GM12878 (cell line): ENCODE results near the gene NUP93. TPM values are rescaled to one million over a fixed set of nuclear protein-coding genes. Genes with fewer than 3 reads are reported as not detected.

Experiments used
- ATAC-seq: fragments of 200-7000 bp; cut with Tn5 transposase; 3 replicates; pipeline ENCODE4 v1.9.1; 2020; ENCODE audit warnings: mild to moderate bottlenecking, moderate library complexity
- BruUV-seq: library from RNA; stranded (reverse); fragments of 400-500 nt; replicated peaks from 2 replicates; lab custom pipeline; 2021; lab: Mats Ljungman, UMichigan
- CTCF ChIA-PET: fragments of 300-600 bp; sonication (Branson Sonifier 250); formaldehyde crosslinking; extraction: SDS; loops from one replicate; lab custom pipeline; 2021; ENCODE audit warnings: inconsistent platforms; lab: Yijun Ruan, JAX
- POLR2A ChIA-PET: fragments of 350-600 bp; formaldehyde crosslinking; extraction: SDS; loops from one replicate; lab custom pipeline; 2021; ENCODE audit warnings: inconsistent platforms; lab: Charles Lee
- RAD21 ChIA-PET: fragments of 300-600 bp; sonication (Branson Sonifier 250); formaldehyde crosslinking; loops from one replicate; lab custom pipeline; 2023; ENCODE audit warnings: antibody characterized with exemption; ENCODE audit not compliant: unreplicated experiment; lab: Charles Lee
- SMC1A ChIA-PET: fragments of 300-600 bp; sonication (Branson Sonifier 250); formaldehyde crosslinking; loops from one replicate; lab custom pipeline; 2023; ENCODE audit not compliant: unreplicated experiment, uncharacterized antibody; lab: Charles Lee
- DNase-seq: peaks from one replicate; pipeline ENCODE4 v3.0.0-alpha.2; 2011; ENCODE audit warnings: low read depth, low spot score
- FAIRE-seq: peaks from 3 replicates; lab custom pipeline; 2011; peaks lifted over from hg19 to GRCh38; lab: Jason Lieb, UNC
- H2AFZ ChIP-seq: 2 replicates; pipeline ENCODE4 v1.6.0; 2011; ENCODE audit warnings: low read depth, low read length, control low read depth; ENCODE audit not compliant: control insufficient read depth
- H3K27ac ChIP-seq: 2 replicates; pipeline ENCODE4 v1.5.1; 2011; ENCODE audit warnings: control low read depth; ENCODE audit not compliant: control insufficient read depth, insufficient read depth
- H3K27me3 ChIP-seq, 2 experiments: replicated peaks in 1 of 2; 2 replicates each; pipeline versions ENCODE4 v1.6.0 to v1.6.1; 2011; ENCODE audit warnings: low read length in 1 of 2; ENCODE audit not compliant: control insufficient read depth in 2 of 2, insufficient read depth in 2 of 2
- H3K36me3 ChIP-seq, 2 experiments: 2 replicates each; pipeline ENCODE4 v1.5.1; 2011; ENCODE audit warnings: low read length in 1 of 2; ENCODE audit not compliant: control insufficient read depth in 2 of 2, insufficient read depth in 2 of 2
- H3K4me1 ChIP-seq: 2 replicates; pipeline ENCODE4 v1.6.1; 2011; ENCODE audit warnings: mild to moderate bottlenecking, low read length, moderate library complexity, mixed read lengths; ENCODE audit not compliant: control insufficient read depth, insufficient read depth
- H3K4me2 ChIP-seq: 2 replicates; pipeline ENCODE4 v1.6.0; 2011; ENCODE audit warnings: control low read depth; ENCODE audit not compliant: control insufficient read depth, insufficient read depth
- H3K4me3 ChIP-seq: fragments of 200-600 bp; sonication (generic); 2 replicates; pipeline ENCODE4 v1.5.1; 2016
- H3K79me2 ChIP-seq: 2 replicates; pipeline ENCODE4 v1.6.0; 2011; ENCODE audit warnings: low read length; ENCODE audit not compliant: control insufficient read depth, insufficient read depth
- H3K9ac ChIP-seq: 2 replicates; pipeline ENCODE4 v1.8.0; 2011; ENCODE audit warnings: low read length, control low read depth, mixed read lengths; ENCODE audit not compliant: control insufficient read depth, insufficient read depth
- H3K9me3 ChIP-seq: replicated peaks from 3 replicates; pipeline ENCODE4 v1.5.1; 2011; ENCODE audit warnings: mild to moderate bottlenecking, low read length; ENCODE audit not compliant: control insufficient read depth, insufficient read depth
- H4K20me1 ChIP-seq: 2 replicates; pipeline ENCODE4 v1.6.0; 2011; ENCODE audit not compliant: control insufficient read depth, insufficient read depth
- EZH2 ChIP-seq: IDR thresholded peaks from 2 replicates; pipeline ENCODE4 v1.6.1; 2012; ENCODE audit warnings: low read depth, mild to moderate bottlenecking, control low read depth, inconsistent platforms, low read length, borderline replicate concordance; ENCODE audit not compliant: control insufficient read depth
- IRF3 ChIP-seq: fragments of 450-650 bp; IDR thresholded peaks from 2 replicates; pipeline ENCODE4 v1.6.1; 2014; ENCODE audit warnings: mild to moderate bottlenecking
- IRF4 ChIP-seq: IDR thresholded peaks from 2 replicates; pipeline ENCODE4 v1.6.1; 2011; ENCODE audit warnings: low read depth, low read length
- IRF5 ChIP-seq: fragments of 450-650 bp; IDR thresholded peaks from 2 replicates; pipeline ENCODE4 v1.6.1; 2017; ENCODE audit warnings: borderline replicate concordance
- KLF5 ChIP-seq: fragments of 450-650 bp; IDR thresholded peaks from 2 replicates; pipeline ENCODE4 v1.6.1; 2014; ENCODE audit warnings: mild to moderate bottlenecking; ENCODE audit not compliant: partially characterized antibody
- NFXL1 ChIP-seq: fragments of 450-650 bp; IDR thresholded peaks from 2 replicates; pipeline ENCODE4 v1.6.1; 2017; ENCODE audit warnings: antibody characterized with exemption, mild to moderate bottlenecking, borderline replicate concordance
- RCOR1 ChIP-seq: conservative IDR thresholded peaks from 2 replicates; pipeline ENCODE4 v1.6.1; 2012; ENCODE audit warnings: low read depth, low read length, improper control_type of control experiment
- WRNIP1 ChIP-seq: IDR thresholded peaks from 2 replicates; pipeline ENCODE4 v1.6.1; 2011; ENCODE audit warnings: low read depth, low read length, improper control_type of control experiment, borderline replicate concordance
- in situ Hi-C: fragments of 300-500 bp; cut with MboI; formaldehyde crosslinking; loops from 9 replicates; pipeline ENCODE4 v1.14.3; 2018; ENCODE audit warnings: mixed read lengths
- intact Hi-C: fragments of 100-400 bp; cut with micrococcal nuclease; formaldehyde crosslinking; loops from one replicate; pipeline ENCODE4 v1.14.2; 2022; ENCODE audit not compliant: unreplicated experiment
- polyA plus RNA-seq, 11 experiments: library from polyadenylated mRNA; depleted of rRNA in 4 of 11; unstranded in 6 of 11; stranded (reverse) in 5 of 11; fragments of >200 nt; fragmentation: Nextera tagmentation in 4 of 11; fragmentation: Illumina TruSeq in 1 of 11; extraction: Ambion mirVana in 4 of 11; extraction: Trizol in 1 of 11; gene quantifications; 1 replicate in 1 of 11; 2 replicates in 10 of 11; pipeline versions ENCODE4 v1.2.1 to v1.2.3, GENCODE V29; 2011 to 2016; ENCODE audit warnings: inconsistent platforms in 2 of 11, missing spikeins in 2 of 11, low read depth in 1 of 11
- total RNA-seq, 4 experiments: library from RNA; depleted of rRNA in 3 of 4; stranded (reverse); fragments of >200 nt in 3 of 4; fragmentation: Illumina TruSeq in 1 of 4; extraction: Trizol in 1 of 4; gene quantifications; 2 replicates each; pipeline versions ENCODE4 v1.2.1 to v1.2.3, GENCODE V29; 2013 to 2021
- TF ChIP-seq, protein P1 (sequence below): fragments of 450-650 bp; IDR thresholded peaks from 2 replicates; pipeline ENCODE4 v1.6.1; 2017; ENCODE audit warnings: mild to moderate bottlenecking, moderate library complexity

Gene NUP93
- total and polyA plus RNA-seq, 10 of the 15 experiments (the other 5 are each of a cell fraction or from before 2014, with no cell fraction given), result 82.2 to 175 (median 101) TPM

DNA sequence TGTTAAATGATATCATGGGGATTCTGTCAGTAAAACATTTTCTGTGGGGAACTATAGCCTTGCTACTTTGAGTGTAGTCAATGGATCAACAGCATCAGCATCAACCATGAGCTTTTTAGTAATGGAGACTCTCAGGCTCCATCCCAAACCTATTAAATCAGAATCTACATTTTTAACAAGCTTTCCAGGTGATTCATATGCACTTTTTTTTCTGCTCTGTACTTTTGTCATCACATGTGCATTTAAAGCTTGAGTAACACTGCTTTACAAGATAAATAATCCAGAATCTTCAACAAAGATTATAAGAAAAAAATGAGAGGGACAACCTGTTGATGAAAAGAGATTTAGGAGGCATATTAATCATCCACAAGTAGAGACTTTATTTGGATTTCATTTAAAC lies 23.5 kb downstream of the NUP93 start:
- RAD21 ChIA-PET, result no interaction called here
- Histone ChIP-seq H3K9ac (no peak overlapping the region), H2AFZ (no peak overlapping the region), H3K4me3 (no peak overlapping the region), H4K20me1 (no peaks in the 10 kb centered on the region), H3K4me2 (no peak overlapping the region), H3K36me3 (peaks cover 4 to 13% of the 10 kb centered on the region in 2 experiments; a peak in 3 of 4 replicates), H3K27ac (no peak overlapping the region), H3K27me3 (no peaks in the 10 kb centered on the region), H3K4me1 (no peaks in the 10 kb centered on the region), H3K9me3 (peaks cover 12% of the 10 kb centered on the region), H3K79me2 (no peaks in the 10 kb centered on the region)
- CTCF ChIA-PET, result no interaction called here
- no peak for DNase-seq
- no TSS peak for BruUV-seq
- ATAC-seq, result no peak
- TF ChIP-seq WRNIP1 (no peak), IRF5 (no peak), NFXL1 (no peak), IRF4 (no peak), EZH2 (no peak), KLF5 (no peak), IRF3 (no peak), RCOR1 (no peak)
- TF ChIP-seq, protein P1, sequence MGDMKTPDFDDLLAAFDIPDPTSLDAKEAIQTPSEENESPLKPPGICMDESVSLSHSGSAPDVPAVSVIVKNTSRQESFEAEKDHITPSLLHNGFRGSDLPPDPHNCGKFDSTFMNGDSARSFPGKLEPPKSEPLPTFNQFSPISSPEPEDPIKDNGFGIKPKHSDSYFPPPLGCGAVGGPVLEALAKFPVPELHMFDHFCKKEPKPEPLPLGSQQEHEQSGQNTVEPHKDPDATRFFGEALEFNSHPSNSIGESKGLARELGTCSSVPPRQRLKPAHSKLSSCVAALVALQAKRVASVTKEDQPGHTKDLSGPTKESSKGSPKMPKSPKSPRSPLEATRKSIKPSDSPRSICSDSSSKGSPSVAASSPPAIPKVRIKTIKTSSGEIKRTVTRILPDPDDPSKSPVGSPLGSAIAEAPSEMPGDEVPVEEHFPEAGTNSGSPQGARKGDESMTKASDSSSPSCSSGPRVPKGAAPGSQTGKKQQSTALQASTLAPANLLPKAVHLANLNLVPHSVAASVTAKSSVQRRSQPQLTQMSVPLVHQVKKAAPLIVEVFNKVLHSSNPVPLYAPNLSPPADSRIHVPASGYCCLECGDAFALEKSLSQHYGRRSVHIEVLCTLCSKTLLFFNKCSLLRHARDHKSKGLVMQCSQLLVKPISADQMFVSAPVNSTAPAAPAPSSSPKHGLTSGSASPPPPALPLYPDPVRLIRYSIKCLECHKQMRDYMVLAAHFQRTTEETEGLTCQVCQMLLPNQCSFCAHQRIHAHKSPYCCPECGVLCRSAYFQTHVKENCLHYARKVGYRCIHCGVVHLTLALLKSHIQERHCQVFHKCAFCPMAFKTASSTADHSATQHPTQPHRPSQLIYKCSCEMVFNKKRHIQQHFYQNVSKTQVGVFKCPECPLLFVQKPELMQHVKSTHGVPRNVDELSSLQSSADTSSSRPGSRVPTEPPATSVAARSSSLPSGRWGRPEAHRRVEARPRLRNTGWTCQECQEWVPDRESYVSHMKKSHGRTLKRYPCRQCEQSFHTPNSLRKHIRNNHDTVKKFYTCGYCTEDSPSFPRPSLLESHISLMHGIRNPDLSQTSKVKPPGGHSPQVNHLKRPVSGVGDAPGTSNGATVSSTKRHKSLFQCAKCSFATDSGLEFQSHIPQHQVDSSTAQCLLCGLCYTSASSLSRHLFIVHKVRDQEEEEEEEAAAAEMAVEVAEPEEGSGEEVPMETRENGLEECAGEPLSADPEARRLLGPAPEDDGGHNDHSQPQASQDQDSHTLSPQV, result no peak
- SMC1A ChIA-PET, result no interaction called here
- FAIRE-seq, result no peak
- in situ Hi-C loops (no loop called here), intact Hi-C loops (no loop called here)
- POLR2A ChIA-PET, result no interaction called here
